Kidney (tissue), 14 donors: Measurements from ENCODE around the gene ERCC8. TPM values are rescaled to one million over a fixed set of nuclear protein-coding genes. Genes with fewer than 3 reads are reported as not detected.

Experiments used
- DNase-seq, 5 donors: peaks; one replicate each; pipeline ENCODE4 v3.0.0-alpha.2; 2013 to 2020
- FAIRE-seq: peaks from 2 replicates; lab custom pipeline; 2012; peaks lifted over from hg19 to GRCh38; lab: Jason Lieb, UNC
- H3K27ac ChIP-seq, 2 donors: one replicate each; pipeline ENCODE4 v1.7.0; 2013; ENCODE audit warnings: low read depth in 2 of 2, low read length in 2 of 2, inconsistent platforms in 1 of 2
- H3K27me3 ChIP-seq: one replicate; pipeline ENCODE4 v1.7.1; 2013; ENCODE audit warnings: low read length, inconsistent platforms; ENCODE audit not compliant: control insufficient read depth, insufficient read depth
- H3K36me3 ChIP-seq, 3 donors: one replicate each; pipeline versions ENCODE4 v1.7.0 to v1.7.1; 2013; ENCODE audit warnings: low read length in 3 of 3, control low read depth in 1 of 3, inconsistent platforms in 1 of 3; ENCODE audit not compliant: insufficient read depth in 3 of 3, control insufficient read depth in 2 of 3
- H3K4me1 ChIP-seq, 3 donors: one replicate each; pipeline versions ENCODE4 v1.7.0 to v1.7.1; 2013; ENCODE audit warnings: low read length in 3 of 3, inconsistent platforms in 1 of 3, low read depth in 1 of 3; ENCODE audit not compliant: control insufficient read depth in 2 of 3, insufficient read depth in 2 of 3
- H3K4me3 ChIP-seq, 3 donors: one replicate each; pipeline versions ENCODE4 v1.7.0 to v1.8.1; 2013; ENCODE audit warnings: low read length in 3 of 3, control low read depth in 1 of 3, inconsistent platforms in 1 of 3
- H3K9ac ChIP-seq, 3 donors: one replicate each; pipeline versions ENCODE4 v1.7.0 to v1.7.1; 2013; ENCODE audit warnings: low read length in 3 of 3, control low read depth in 1 of 3, inconsistent platforms in 1 of 3
- H3K9me3 ChIP-seq, 3 donors: one replicate each; pipeline versions ENCODE4 v1.7.0 to v1.7.1; 2013; ENCODE audit warnings: low read length in 3 of 3, control low read depth in 1 of 3, inconsistent platforms in 1 of 3; ENCODE audit not compliant: control insufficient read depth in 2 of 3, insufficient read depth in 1 of 3
- CTCF ChIP-seq: IDR thresholded peaks from 3 replicates; pipeline ENCODE4 v1.5.1; 2012; ENCODE audit warnings: mild to moderate bottlenecking, moderate library complexity, borderline replicate concordance; ENCODE audit not compliant: insufficient read depth; ENCODE audit errors: extremely low read depth
- intact Hi-C: fragments of 100-400 bp; cut with DNase I; formaldehyde crosslinking; loops from one replicate; pipeline ENCODE4 v1.11.1; 2022
- polyA plus RNA-seq: library from polyadenylated mRNA; stranded (reverse); fragments of 350-450 nt; fragmentation: Illumina TruSeq; extraction: RNeasy Lipid Tissue Mini Kit (QIAGEN cat#74804); gene quantifications from one replicate; pipeline ENCODE4 v1.2.3, GENCODE V29; 2014; ENCODE audit warnings: low read depth, low replicate concordance; ENCODE audit not compliant: insufficient read depth
- total RNA-seq: library from RNA; stranded (reverse); fragmentation: NEBNext Ultra II Directional; extraction: Animal tissue kit (Norgen Biotek cat#: 25700); gene quantifications from one replicate; pipeline ENCODE4 v1.2.1, GENCODE V29; 2021
- donor health status: control.
- donor health status: control.
- donor health status: control.
- donor health status: control.
- donor health status: control.
- donor health status: DM: yes; HTN: yes; CAD: no.
- donor health status: Normal renal cell carcinoma (clear cell type).

ERCC8 gene
- total and polyA plus RNA-seq, 2 donors from 2014 or later, result 6.6 to 11.5 TPM

GRCh38 chr5:60916646-60917045 is 28.2 kb downstream of the ERCC8 start:
- Histone ChIP-seq H3K27ac (no peak overlapping the region), H3K4me3 (no peak overlapping the region), H3K4me1 (no peaks in the 10 kb centered on the region), H3K36me3 (no peaks in the 10 kb centered on the region), H3K27me3 (no peaks in the 10 kb centered on the region), H3K9me3 (no peaks in the 10 kb centered on the region), H3K9ac (no peak overlapping the region)
- FAIRE-seq (no peak), DNase-seq (no peak)
- TF ChIP-seq CTCF, result no peak
- intact Hi-C loops, result no loop called here

- H3K9me3 ChIP-seq, result no peaks in the 10 kb centered on the region
- DNase-seq (no peak), FAIRE-seq (no peak)
- H3K27ac ChIP-seq, result no peak overlapping the region
- intact Hi-C loops, result no loop called here
- H3K9ac ChIP-seq, result no peak overlapping the region
- H3K27me3 ChIP-seq, result no peaks in the 10 kb centered on the region
- no peaks in the 10 kb centered on the region for H3K4me1 ChIP-seq
- no peaks in the 10 kb centered on the region for H3K36me3 ChIP-seq
- H3K4me3 ChIP-seq, result no peak overlapping the region
- no peak for TF ChIP-seq CTCF
Observed at GRCh38 chr5:60903356-60903755, 41.5 kb downstream of the ERCC8 start.

GRCh38 chr5:60896991-60897390 is 47.9 kb downstream of the ERCC8 start:
- H3K27me3 ChIP-seq, result no peaks in the 10 kb centered on the region
- intact Hi-C loops, result no loop called here
- H3K4me1 ChIP-seq, result no peaks in the 10 kb centered on the region
- H3K27ac ChIP-seq, result no peak overlapping the region
- TF ChIP-seq CTCF, result no peak
- H3K4me3 ChIP-seq, result no peak overlapping the region
- no peaks in the 10 kb centered on the region for H3K9me3 ChIP-seq
- peaks cover 0 to 5% (median 4%) of the 10 kb centered on the region in 3 donors for H3K36me3 ChIP-seq
- H3K9ac ChIP-seq, result no peak overlapping the region
- FAIRE-seq (no peak), DNase-seq (no peak)

- H3K27ac ChIP-seq, result no peak overlapping the region
- no peaks in the 10 kb centered on the region for H3K27me3 ChIP-seq
- intact Hi-C loops, result no loop called here
- FAIRE-seq, result no peak
- no peak for DNase-seq
- no peak overlapping the region for H3K4me3 ChIP-seq
- H3K4me1 ChIP-seq, result no peaks in the 10 kb centered on the region
- no peak for TF ChIP-seq CTCF
- H3K36me3 ChIP-seq, result peaks cover 0 to 5% (median 4%) of the 10 kb centered on the region in 3 donors
- H3K9ac ChIP-seq, result no peak overlapping the region
- no peaks in the 10 kb centered on the region for H3K9me3 ChIP-seq
Observed at GRCh38 chr5:60893521-60893920, 51.3 kb downstream of the ERCC8 start.
